Epithelial cell of proximal tubule (primary cell): Measurements from ENCODE around the gene ATP1B4. TPM values are rescaled to one million over a fixed set of nuclear protein-coding genes. Genes with fewer than 3 reads are reported as not detected.

Experiments used
- DNase-seq: peaks from one replicate; pipeline ENCODE4 v3.0.0-alpha.2; 2011; ENCODE audit warnings: low read depth
- H3K4me3 ChIP-seq: 2 replicates; pipeline ENCODE4 v1.5.1; 2011; ENCODE audit warnings: low read depth, mild to moderate bottlenecking, low read length
- CTCF ChIP-seq: conservative IDR thresholded peaks from 2 replicates; pipeline ENCODE4 v1.5.1; 2012; ENCODE audit warnings: low read depth, mild to moderate bottlenecking, low read length
- total RNA-seq: library from RNA; depleted of rRNA; stranded (reverse); fragments of >200 nt; gene quantifications from 2 replicates; pipeline ENCODE4 v1.2.3, GENCODE V29; 2015

Gene ATP1B4
- total RNA-seq, 1 donor from 2014 or later = not detected

GRCh38 chrX:120367402-120368109, 5.7 kb downstream of the ATP1B4 start:
- TF ChIP-seq CTCF = no peak
- no peak overlapping the region for H3K4me3 ChIP-seq
- no peak for DNase-seq

- DNase-seq = no peak
- H3K4me3 ChIP-seq = no peak overlapping the region
- no peak for TF ChIP-seq CTCF
Measured at GRCh38 chrX:120372667-120373370, 10.9 kb downstream of the ATP1B4 start.

- no peak overlapping the region for H3K4me3 ChIP-seq
- TF ChIP-seq CTCF = no peak
- no peak for DNase-seq
Measured at GRCh38 chrX:120377179-120377578, 15.3 kb downstream of the ATP1B4 start.

GRCh38 chrX:120377715-120378114, 15.8 kb downstream of the ATP1B4 start:
- H3K4me3 ChIP-seq = no peak overlapping the region
- DNase-seq = no peak
- TF ChIP-seq CTCF = no peak

GRCh38 chrX:120378570-120378969, 16.7 kb downstream of the ATP1B4 start:
- DNase-seq = no peak
- no peak overlapping the region for H3K4me3 ChIP-seq
- TF ChIP-seq CTCF = no peak

- H3K4me3 ChIP-seq = no peak overlapping the region
- no peak for DNase-seq
- no peak for TF ChIP-seq CTCF
Measured at GRCh38 chrX:120379937-120380681, 18.2 kb downstream of the ATP1B4 start.
